T-helper 2 cell treated with Interferon-gamma antibody and Interleukin-4, amounts not matched to agents 5 μg/mL and 100 μg/mL, for 36 hours (primary cell): ENCODE results near the gene MAGEA9B.
"Not testable (repeated sequence)": the region's sequence is repeated elsewhere in the genome, so short reads cannot be mapped to it uniquely, and the experiment has no call there.

Experiments used
- DNase-seq: peaks from one replicate; pipeline ENCODE4 v3.0.0; 2021; ENCODE audit warnings: low spot score
- H3K27ac Mint-ChIP-seq: one replicate; pipeline ENCODE4 v1.8.0; 2021; ENCODE audit warnings: mild to moderate bottlenecking, mixed read lengths
- H3K27me3 Mint-ChIP-seq: one replicate; pipeline ENCODE4 v1.8.0; 2021; ENCODE audit warnings: low read depth, mixed read lengths
- H3K36me3 Mint-ChIP-seq: one replicate; pipeline ENCODE4 v1.8.0; 2021; ENCODE audit warnings: low read depth, mixed read lengths
- H3K4me1 Mint-ChIP-seq: one replicate; pipeline ENCODE4 v1.8.0; 2021; ENCODE audit warnings: low read depth, mixed read lengths
- H3K4me3 Mint-ChIP-seq: one replicate; pipeline ENCODE4 v1.8.0; 2022; ENCODE audit warnings: mild to moderate bottlenecking, moderate library complexity, mixed read lengths
- H3K9me3 Mint-ChIP-seq: one replicate; pipeline ENCODE4 v1.8.0; 2021; ENCODE audit warnings: mixed read lengths

The MAGEA9B gene

GRCh38 chrX:149537474-149537873 is 49.8 kb downstream of the MAGEA9B start:
- H3K9me3 Mint-ChIP-seq, H3K36me3 Mint-ChIP-seq, H3K27me3 Mint-ChIP-seq, H3K4me3 Mint-ChIP-seq, DNase-seq, H3K27ac Mint-ChIP-seq, H3K4me1 Mint-ChIP-seq: not testable (repeated sequence)

GRCh38 chrX:149534926-149535602 is 52.2 kb downstream of the MAGEA9B start:
- H3K36me3 Mint-ChIP-seq: peaks cover 20% of the 10 kb centered on the region
- not testable (repeated sequence) for H3K27ac Mint-ChIP-seq, H3K4me3 Mint-ChIP-seq, H3K4me1 Mint-ChIP-seq, H3K9me3 Mint-ChIP-seq, H3K27me3 Mint-ChIP-seq, DNase-seq

GRCh38 chrX:149533999-149534398 is 53.3 kb downstream of the MAGEA9B start:
- not testable (repeated sequence) for H3K27me3 Mint-ChIP-seq, H3K27ac Mint-ChIP-seq, H3K9me3 Mint-ChIP-seq, H3K4me3 Mint-ChIP-seq, DNase-seq, H3K4me1 Mint-ChIP-seq
- peaks cover 27% of the 10 kb centered on the region for H3K36me3 Mint-ChIP-seq

GRCh38 chrX:149532868-149533267 is 54.4 kb downstream of the MAGEA9B start:
- H3K27ac Mint-ChIP-seq, H3K4me1 Mint-ChIP-seq: not testable (repeated sequence)

More at GRCh38 chrX:149532868-149533267, 54.4 kb downstream of the MAGEA9B start:
- H3K36me3 Mint-ChIP-seq: peaks cover 27% of the 10 kb centered on the region
- not testable (repeated sequence) for H3K4me3 Mint-ChIP-seq, H3K27me3 Mint-ChIP-seq, DNase-seq, H3K9me3 Mint-ChIP-seq
